ENCODE measurements around the gene MCC. TPM values are rescaled to one million over a fixed set of nuclear protein-coding genes. Genes with fewer than 3 reads are reported as not detected.

MCC gene
- total and polyA plus RNA-seq, 2 of the 4 experiments (the other 2 are of a cell fraction), result 5.0 to 20.6 TPM

DNA sequence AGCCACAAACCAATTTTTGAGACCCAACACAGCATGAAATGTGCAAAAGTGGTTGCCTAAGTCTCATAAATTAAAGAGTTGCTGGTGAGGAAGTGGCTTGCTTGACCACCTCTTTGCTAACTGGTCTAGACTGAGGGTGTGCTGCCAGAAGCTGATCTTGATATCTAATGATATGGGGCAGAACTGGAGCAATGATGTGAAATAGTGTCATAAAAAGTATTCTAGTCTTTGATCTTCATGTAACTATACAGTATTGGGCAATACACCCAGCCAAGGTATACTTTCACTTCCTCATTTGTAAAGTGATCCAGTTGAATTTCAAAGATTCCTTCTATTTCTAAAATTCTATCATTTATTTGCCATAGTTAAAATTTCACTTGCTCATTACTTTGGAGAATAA is 19.3 kb upstream of the MCC start:
- no peak overlapping the region for H3K4me2 ChIP-seq (ENCODE audit: low read depth, low read length)
- no peaks in the 10 kb centered on the region for H3K9me3 ChIP-seq (ENCODE audit: control insufficient read depth, insufficient read depth, low read length)
- no peaks in the 10 kb centered on the region; a peak in 1 of 4 replicates for H3K79me1 ChIP-seq (ENCODE audit: low read depth in 1 of 2, low read length in 2 of 2)
- no peak overlapping the region for H3K56ac ChIP-seq (ENCODE audit: extremely low read depth, insufficient read depth, low read length)
- no peak overlapping the region for H3K4ac ChIP-seq (ENCODE audit: low read depth, low read length)
- no peaks in the 10 kb centered on the region for H3K27me3 ChIP-seq (ENCODE audit: control insufficient read depth, insufficient read depth, low read length)
- BruUV-seq (replicated peaks), result no TSS peak
- in situ Hi-C loops (cut with MboI; ENCODE audit: low sequenced_read_pairs) (loop anchor here (10.0 kb wide), 1 partner anchor 523 kb away; no protein-coding TSS in a partner anchor), dilution Hi-C loops (cut with HindIII; ENCODE audit: low sequenced_read_pairs, unreplicated experiment) (no loop called here), intact Hi-C loops (cut with micrococcal nuclease) (no loop called here)
- no peak overlapping the region for H2AK9ac ChIP-seq (replicated peaks; ENCODE audit: low read depth, low read length, poor library complexity)
- no peak overlapping the region for H4K5ac ChIP-seq (ENCODE audit: low read depth, low read length)
- H3K9ac ChIP-seq (ENCODE audit: low read depth, low read length), result no peak overlapping the region
- POLR2A ChIA-PET (ENCODE audit: unreplicated experiment), result no interaction called here
- no peak overlapping the region for H2BK120ac ChIP-seq (ENCODE audit: low read depth, low read length)
- no peak overlapping the region for H2AFZ ChIP-seq (replicated peaks; ENCODE audit: low read length, poor library complexity)
- H2BK15ac ChIP-seq (ENCODE audit: low read depth, low read length), result no peak overlapping the region
- H2AK5ac ChIP-seq (ENCODE audit: low read depth, low read length), result no peak overlapping the region
- no peak overlapping the region for H3K18ac ChIP-seq (ENCODE audit: low read depth, low read length)
- no peaks in the 10 kb centered on the region for H4K20me1 ChIP-seq (ENCODE audit: insufficient read depth, low read length)
- no peaks in the 10 kb centered on the region for H3K9me1 ChIP-seq (ENCODE audit: insufficient read depth, low read length)
- H2BK5ac ChIP-seq (ENCODE audit: low read depth, low read length, poor library complexity, severe bottlenecking), result no peak overlapping the region
- H3K36me3 ChIP-seq (ENCODE audit: control insufficient read depth, insufficient read depth, low read length), result no peaks in the 10 kb centered on the region
- H3K4me1 ChIP-seq (ENCODE audit: control insufficient read depth, insufficient read depth, low read length), result no peaks in the 10 kb centered on the region; the same call in 1 of the 2 replicates
- H4K8ac ChIP-seq (ENCODE audit: low read depth in 2 of 2, low read length in 2 of 2), result no peak overlapping the region
- no peak overlapping the region for H3K23ac ChIP-seq (ENCODE audit: low read depth, low read length)
- H3K4me3 ChIP-seq (ENCODE audit: insufficient read depth, low read depth, low read length), result no peak overlapping the region
- TF ChIP-seq MAZ (IDR thresholded peaks at IDR 0.05; ENCODE audit: borderline replicate concordance, low read depth, low read length) (no peak), CEBPB (IDR thresholded peaks at IDR 0.05; ENCODE audit: low read depth, low read length) (peak; percentile 55)
- no peak overlapping the region for H3K27ac ChIP-seq (ENCODE audit: insufficient read depth, low read length)
- DNase-seq (no peak), ATAC-seq (ENCODE audit: low read depth) (no peak)
- no peak overlapping the region for H3K14ac ChIP-seq (replicated peaks; ENCODE audit: low read depth, low read length)
- CTCF ChIA-PET, result no interaction called here
- H4K91ac ChIP-seq (ENCODE audit: insufficient read depth, low read depth, low read length), result no peak overlapping the region
- H2BK20ac ChIP-seq (ENCODE audit: low read depth, low read length), result no peak overlapping the region
